Esophagus muscularis mucosa (tissue), 4 donors: Measurements from ENCODE around the gene CHRNA4. TPM values are rescaled to one million over a fixed set of nuclear protein-coding genes. Genes with fewer than 3 reads are reported as not detected.

Experiments
- DNase-seq: peaks from one replicate; pipeline ENCODE4 v3.0.0-alpha.2; 2017; ENCODE audit errors: extremely low spot score
- H3K27ac ChIP-seq, 4 donors: fragments of 200-600 bp; sonication (generic); replicated peaks in 1 of 4; 1 replicate in 3 of 4; 2 replicates in 1 of 4; pipeline ENCODE4 v1.5.1; 2016 to 2019; ENCODE audit warnings: mild to moderate bottlenecking in 1 of 4
- H3K27me3 ChIP-seq, 4 donors: fragments of 200-600 bp; sonication (generic); one replicate each; pipeline versions ENCODE4 v1.5.1 to v1.6.0; 2016 to 2019
- H3K36me3 ChIP-seq, 4 donors: fragments of 200-600 bp; sonication (generic); one replicate each; pipeline ENCODE4 v1.5.1; 2016 to 2019
- H3K4me1 ChIP-seq, 4 donors: fragments of 200-600 bp; sonication (generic); one replicate each; pipeline ENCODE4 v1.5.1; 2016 to 2019
- H3K4me3 ChIP-seq, 4 donors: fragments of 200-600 bp; sonication (generic); 1 replicate in 2 of 4; 2 replicates in 2 of 4; pipeline ENCODE4 v1.5.1; 2016 to 2019; ENCODE audit warnings: mild to moderate bottlenecking in 4 of 4, moderate library complexity in 1 of 4
- H3K9me3 ChIP-seq, 4 donors: fragments of 200-600 bp; sonication (generic); 1 replicate in 3 of 4; 2 replicates in 1 of 4; pipeline ENCODE4 v1.5.1; 2016 to 2019
- EP300 ChIP-seq: sonication (generic); formaldehyde crosslinking; IDR thresholded peaks from one replicate; pipeline ENCODE4 v1.6.1; 2017; ENCODE audit warnings: antibody characterized with exemption
- POLR2A ChIP-seq: fragments of 450-650 bp; IDR thresholded peaks from one replicate; pipeline ENCODE4 v1.6.1; 2017; ENCODE audit warnings: antibody characterized with exemption, moderate library complexity, mild to moderate bottlenecking, low read depth
- POLR2AphosphoS5 ChIP-seq, 2 donors: sonication (generic); formaldehyde crosslinking; IDR thresholded peaks; one replicate each; pipeline ENCODE4 v1.6.1; 2017; ENCODE audit warnings: antibody characterized with exemption in 2 of 2
- WGBS: methylation state at CpG from one replicate; pipeline ENCODE4 v1.1.5; 2018; 5-methylcytosine and 5-hydroxymethylcytosine counted together
- intact Hi-C: fragments of 100-400 bp; cut with DNase I; formaldehyde crosslinking; loops from one replicate; pipeline ENCODE4 v1.15.1; 2023
- total RNA-seq, 4 donors: library from RNA; depleted of rRNA; stranded (reverse); fragments of >200 nt; gene quantifications; one replicate each; pipeline versions ENCODE4 v1.1.0 to v1.2.1, GENCODE V29; 2016
- TF ChIP-seq, protein P1 (sequence below), 3 experiments: fragments of 200-600 bp in 2 of 3; fragments of 450-650 bp in 1 of 3; sonication (generic) in 2 of 3; IDR thresholded peaks; one replicate each; pipeline ENCODE4 v1.5.1; 2017 to 2019; ENCODE audit warnings: antibody characterized with exemption in 3 of 3, mild to moderate bottlenecking in 2 of 3, moderate library complexity in 1 of 3

Gene CHRNA4
- total RNA-seq, 4 donors from 2014 or later, result not detected

DNA sequence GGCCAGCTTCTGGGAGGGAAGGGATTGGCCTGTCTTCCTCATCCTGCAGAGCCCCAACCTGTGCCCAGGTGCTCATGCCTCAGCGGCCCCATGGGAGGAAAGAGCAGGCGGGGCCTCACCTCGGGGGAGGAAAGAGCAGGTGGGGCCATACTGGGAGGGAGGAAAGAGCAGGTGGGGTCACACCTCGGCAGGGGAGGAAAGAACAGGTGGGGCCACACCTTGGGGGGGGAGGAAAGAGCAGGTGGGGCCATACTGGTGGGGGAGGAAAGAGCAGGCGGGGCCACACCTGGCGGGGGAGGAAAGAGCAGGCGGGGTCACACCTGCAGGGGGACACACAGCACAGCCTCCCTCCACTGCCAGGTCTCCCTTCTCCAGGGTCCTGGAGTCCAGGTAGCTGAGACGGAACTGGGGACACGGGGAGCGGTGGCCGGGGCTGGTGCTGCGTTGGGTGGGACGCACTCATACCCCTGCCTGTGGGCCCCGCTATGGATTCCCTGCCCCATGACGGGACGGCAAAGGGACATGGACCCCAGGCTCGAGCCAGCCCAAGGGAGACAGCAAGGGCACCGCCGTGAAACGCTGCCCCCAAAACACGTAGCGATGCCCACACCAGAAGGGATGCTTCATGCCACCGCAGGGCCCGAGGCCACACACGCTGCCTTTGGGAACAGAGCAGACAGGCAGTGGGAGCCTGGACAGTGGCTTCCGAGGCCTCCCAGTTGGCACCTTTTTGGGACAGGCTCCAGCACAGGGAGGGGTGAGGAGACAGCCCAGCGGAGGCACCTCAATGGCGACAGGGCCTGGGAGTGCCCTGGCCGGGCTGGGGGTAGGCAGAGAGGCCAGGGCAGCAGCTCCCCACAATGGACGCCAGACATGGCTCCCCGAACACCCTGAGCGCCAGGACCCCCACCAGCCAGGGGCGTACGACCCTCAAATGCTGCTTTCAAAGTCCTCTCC is 43.3 kb upstream of the CHRNA4 start:
- no peak overlapping the region for H3K27ac ChIP-seq
- peaks cover 0 to 73% (median 0%) of the 10 kb centered on the region in 4 donors for H3K27me3 ChIP-seq
- no peaks in the 10 kb centered on the region for H3K36me3 ChIP-seq
- H3K4me3 ChIP-seq, result no peak overlapping the region
- H3K9me3 ChIP-seq, result no peaks in the 10 kb centered on the region
- TF ChIP-seq POLR2A (no peak), POLR2AphosphoS5 (IDR thresholded peaks at IDR 0.05) (no peak)
- H3K4me1 ChIP-seq, result no peaks in the 10 kb centered on the region
- intact Hi-C loops, result no loop called here
- 70% methylated on average over 17 of the region's 34 CpGs for WGBS
- DNase-seq, result no peak

DNA sequence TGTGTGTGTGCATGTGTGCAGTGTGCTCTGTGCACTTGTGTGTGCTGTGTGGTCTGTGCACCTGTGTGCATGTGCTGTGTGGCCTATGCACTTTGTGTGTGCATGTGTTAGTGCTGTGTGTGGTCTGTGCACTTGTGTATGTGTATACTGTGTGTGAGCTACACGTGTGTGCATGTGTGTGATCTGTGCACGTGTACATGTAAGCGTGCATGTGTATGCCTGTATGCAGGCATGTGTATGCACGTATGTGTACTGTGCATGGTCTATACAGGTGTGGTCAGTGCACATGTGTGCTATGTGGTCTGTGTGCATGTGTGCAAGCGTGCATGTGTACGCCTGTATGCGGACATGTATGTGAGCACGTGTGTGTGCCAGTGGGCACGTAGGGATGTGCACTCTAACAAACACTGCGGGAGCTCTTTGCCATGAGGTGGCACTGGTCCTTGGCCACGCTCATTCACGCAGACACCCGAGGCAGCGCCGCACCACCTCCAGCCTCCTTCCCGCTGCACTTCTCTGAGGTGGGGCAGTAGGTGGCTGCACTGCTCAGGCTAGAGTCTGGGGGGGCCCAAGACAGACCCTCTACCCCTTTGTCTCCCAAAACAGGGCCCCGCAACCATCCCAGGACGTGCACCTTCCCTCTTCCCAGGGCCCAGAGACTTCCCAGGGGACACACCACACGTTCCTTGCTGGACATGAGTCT is 42.4 kb upstream of the CHRNA4 start:
- Histone ChIP-seq H3K27me3 (peaks cover 0 to 82% (median 0%) of the 10 kb centered on the region in 4 donors), H3K27ac (no peak overlapping the region), H3K9me3 (no peaks in the 10 kb centered on the region), H3K4me1 (no peaks in the 10 kb centered on the region), H3K36me3 (no peaks in the 10 kb centered on the region), H3K4me3 (no peak overlapping the region)
- no peak for DNase-seq
- intact Hi-C loops, result no loop called here
- WGBS, result 85% methylated on average over 19 of the region's 19 CpGs
- TF ChIP-seq POLR2A, result no peak
- TF ChIP-seq POLR2AphosphoS5 (IDR thresholded peaks at IDR 0.05), result no peak
- no peak for TF ChIP-seq EP300
- TF ChIP-seq, protein P1, sequence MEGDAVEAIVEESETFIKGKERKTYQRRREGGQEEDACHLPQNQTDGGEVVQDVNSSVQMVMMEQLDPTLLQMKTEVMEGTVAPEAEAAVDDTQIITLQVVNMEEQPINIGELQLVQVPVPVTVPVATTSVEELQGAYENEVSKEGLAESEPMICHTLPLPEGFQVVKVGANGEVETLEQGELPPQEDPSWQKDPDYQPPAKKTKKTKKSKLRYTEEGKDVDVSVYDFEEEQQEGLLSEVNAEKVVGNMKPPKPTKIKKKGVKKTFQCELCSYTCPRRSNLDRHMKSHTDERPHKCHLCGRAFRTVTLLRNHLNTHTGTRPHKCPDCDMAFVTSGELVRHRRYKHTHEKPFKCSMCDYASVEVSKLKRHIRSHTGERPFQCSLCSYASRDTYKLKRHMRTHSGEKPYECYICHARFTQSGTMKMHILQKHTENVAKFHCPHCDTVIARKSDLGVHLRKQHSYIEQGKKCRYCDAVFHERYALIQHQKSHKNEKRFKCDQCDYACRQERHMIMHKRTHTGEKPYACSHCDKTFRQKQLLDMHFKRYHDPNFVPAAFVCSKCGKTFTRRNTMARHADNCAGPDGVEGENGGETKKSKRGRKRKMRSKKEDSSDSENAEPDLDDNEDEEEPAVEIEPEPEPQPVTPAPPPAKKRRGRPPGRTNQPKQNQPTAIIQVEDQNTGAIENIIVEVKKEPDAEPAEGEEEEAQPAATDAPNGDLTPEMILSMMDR (IDR thresholded peaks at IDR 0.05), result no peak

DNA sequence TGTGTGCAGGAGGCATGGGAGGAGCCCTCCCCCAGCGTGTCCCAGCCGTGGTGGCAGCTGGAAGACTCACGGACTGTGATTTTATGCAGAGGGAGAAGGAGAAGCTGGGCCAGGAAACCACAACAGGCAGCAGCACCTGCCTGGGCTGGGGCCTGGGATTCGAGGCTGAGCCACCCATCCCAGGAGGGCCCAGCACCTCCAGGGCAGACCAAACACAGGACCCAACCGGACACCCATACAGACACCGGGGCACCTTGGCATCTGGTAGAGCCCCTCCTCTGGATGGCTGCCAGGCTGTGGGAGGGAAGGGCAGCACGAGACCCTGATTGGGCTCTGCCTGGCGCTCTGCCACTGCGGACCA is 41.7 kb upstream of the CHRNA4 start:
- intact Hi-C loops, result no loop called here

DNA sequence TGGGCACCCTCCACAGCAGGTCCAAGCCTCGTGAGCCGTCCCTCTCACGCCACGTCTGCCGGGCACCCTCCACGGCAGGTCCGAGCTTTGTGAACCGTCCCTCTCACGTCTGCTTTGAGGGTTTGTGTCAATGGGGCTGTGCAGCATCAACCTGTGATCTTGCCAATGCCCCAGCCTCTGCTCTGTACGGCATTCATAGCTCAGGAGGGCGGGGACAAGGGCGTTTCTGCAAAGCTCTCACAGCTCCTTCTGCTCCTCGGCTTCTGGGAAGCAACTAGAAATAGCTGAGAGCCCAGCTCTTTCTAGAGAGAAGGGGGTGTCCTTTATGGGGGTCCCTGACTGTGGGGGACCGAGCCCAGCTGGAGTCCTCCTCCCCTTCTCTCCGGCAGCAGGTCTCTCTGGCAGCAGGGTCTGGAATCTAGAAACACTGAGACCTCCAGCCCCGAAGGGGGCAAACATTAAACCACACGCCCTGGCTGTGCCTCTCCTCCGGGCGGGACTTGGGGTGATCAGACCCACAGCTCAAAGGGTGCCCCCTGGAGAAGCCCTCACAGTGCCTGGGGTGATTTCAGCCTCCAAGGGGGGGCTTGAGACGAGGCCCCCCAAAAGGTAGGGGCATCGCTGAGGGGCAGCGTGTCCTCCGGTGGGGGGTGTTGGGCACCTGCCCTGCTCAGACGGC is 41.2 kb upstream of the CHRNA4 start:
- no peak for TF ChIP-seq POLR2A
- TF ChIP-seq POLR2AphosphoS5 (IDR thresholded peaks at IDR 0.05), result no peak
- TF ChIP-seq, protein P1 (IDR thresholded peaks at IDR 0.05), result no peak
- no peak for TF ChIP-seq EP300
- Histone ChIP-seq H3K9me3 (no peaks in the 10 kb centered on the region), H3K4me1 (no peaks in the 10 kb centered on the region), H3K27ac (no peak overlapping the region), H3K27me3 (peaks cover 0 to 87% (median 0%) of the 10 kb centered on the region in 4 donors), H3K36me3 (no peaks in the 10 kb centered on the region), H3K4me3 (no peak overlapping the region)
- 55% methylated on average over 12 of the region's 24 CpGs for WGBS
- no peak for DNase-seq
- intact Hi-C loops, result no loop called here

More for the DNA sequence above, 41.7 kb upstream of the CHRNA4 start:
- no peak overlapping the region for H3K27ac ChIP-seq
- H3K36me3 ChIP-seq, result no peaks in the 10 kb centered on the region
- DNase-seq, result no peak
- TF ChIP-seq POLR2AphosphoS5 (IDR thresholded peaks at IDR 0.05), result no peak
- TF ChIP-seq POLR2A, result no peak
- TF ChIP-seq, protein P1 (IDR thresholded peaks at IDR 0.05), result no peak
- TF ChIP-seq EP300, result no peak
- H3K4me1 ChIP-seq, result no peaks in the 10 kb centered on the region
- peaks cover 0 to 86% (median 0%) of the 10 kb centered on the region in 4 donors for H3K27me3 ChIP-seq
- H3K4me3 ChIP-seq, result no peak overlapping the region
- no CpG with 5 or more reads among the region's 9 CpGs for WGBS
- H3K9me3 ChIP-seq, result no peaks in the 10 kb centered on the region
